ENCODE data around the gene CCER1.
"Not testable (repeated sequence)": the region's sequence is repeated elsewhere in the genome, so short reads cannot be mapped to it uniquely, and the experiment has no call there.

Gene CCER1, protein sequence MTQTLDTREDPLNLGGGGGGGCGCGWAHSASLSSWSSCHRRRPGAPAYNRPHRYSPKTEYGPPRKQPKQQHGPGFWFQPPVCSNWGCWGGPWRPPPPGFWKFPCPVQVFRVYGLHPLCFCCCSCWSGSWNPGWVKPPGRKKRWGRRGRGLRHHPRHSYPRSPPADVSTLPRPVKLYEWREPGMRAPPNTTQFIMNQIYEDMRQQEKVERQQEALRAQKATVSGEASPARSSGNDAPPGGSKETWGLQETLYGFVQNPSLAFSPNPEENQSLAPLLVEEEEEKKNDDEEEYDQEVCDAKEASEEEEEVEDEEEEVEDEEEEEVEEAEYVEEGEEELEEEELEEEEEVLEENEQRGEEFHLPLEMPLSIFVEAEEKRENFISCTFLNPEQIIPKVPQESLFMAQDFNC

DNA sequence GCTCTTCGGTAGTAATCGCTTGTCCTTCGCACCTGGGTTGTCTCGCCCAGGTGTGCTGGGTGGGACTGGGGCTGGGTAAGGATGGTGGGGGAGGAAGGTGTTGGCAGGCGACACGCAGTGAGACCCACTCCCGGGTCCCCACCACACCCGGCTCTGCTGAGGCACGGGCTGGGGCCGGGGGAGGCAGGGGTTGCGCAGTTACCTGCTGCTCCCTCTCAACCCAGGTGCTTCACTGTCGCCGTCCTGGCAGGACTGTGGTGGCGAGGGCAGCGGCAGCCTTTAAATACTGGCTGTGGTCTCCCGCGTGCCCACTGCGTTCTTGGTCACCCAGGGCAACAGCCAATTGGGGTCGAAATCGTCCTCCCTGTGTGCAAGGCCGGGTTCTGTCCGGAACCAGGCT is at the start of gene CCER1:
TSS of gene CCER1 (minus strand) at position 256 of the 400 bp plus-strand sequence. CDS start 434 bp downstream, outside the sequence.
- no peak for DNase-seq

DNA sequence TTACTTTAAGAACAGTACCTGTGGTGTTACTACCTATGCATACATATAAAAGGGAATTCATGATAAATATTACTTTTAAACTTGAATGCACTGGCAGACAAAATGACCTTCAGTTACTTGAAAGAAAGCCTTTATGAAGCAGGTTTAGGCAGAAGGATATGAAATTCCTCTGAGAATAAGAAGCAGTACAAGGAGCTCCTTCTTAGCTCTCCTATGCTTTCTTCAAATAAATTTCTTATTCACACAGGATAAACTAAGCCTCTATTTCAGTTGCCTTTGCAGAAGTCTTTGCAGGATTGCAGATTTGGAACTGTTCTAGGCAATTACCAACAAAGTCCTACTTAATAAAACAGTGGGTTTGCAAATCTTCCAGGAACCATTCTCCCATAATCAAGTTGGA is 48.8 kb upstream of the CCER1 start:
- DNase-seq, result no peak

DNA sequence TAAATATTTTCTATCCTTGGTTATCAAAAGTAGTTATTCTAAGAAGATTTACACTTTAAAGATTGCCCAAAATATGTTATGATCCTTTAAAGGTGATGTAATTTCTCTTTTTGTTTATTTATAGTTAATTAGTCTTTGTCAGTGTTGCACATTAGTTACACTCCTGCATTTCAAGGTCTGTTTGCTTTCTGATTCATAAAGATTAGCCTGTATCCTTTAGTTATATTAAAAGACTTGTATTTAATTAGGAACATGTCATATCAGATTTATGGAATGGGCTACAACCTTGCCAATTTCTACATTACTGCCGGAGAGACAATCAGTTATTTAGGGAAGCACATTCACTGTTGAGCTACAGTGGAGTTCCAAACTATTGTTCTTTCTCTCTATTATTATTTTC is 46.3 kb upstream of the CCER1 start:
- no peak for DNase-seq

DNA sequence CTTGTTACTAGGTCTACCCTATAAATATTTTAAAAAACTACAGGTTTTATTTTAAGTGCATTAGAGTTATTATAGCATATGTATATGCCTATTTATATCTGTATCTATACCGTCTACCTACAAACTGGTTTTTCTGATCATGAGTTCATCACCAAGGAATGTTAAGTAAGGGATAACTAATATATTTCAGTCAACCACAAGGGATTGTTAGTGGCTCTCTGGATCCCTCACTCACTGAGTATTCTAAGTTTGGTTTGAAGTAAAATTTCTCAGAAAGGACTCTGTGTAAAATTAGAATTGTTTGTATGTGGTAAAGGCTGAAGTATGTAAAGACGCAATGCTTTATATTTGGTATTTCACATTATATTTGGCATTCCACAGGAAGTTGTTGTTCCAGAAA is 45.0 kb upstream of the CCER1 start:
- DNase-seq, result no peak

DNA sequence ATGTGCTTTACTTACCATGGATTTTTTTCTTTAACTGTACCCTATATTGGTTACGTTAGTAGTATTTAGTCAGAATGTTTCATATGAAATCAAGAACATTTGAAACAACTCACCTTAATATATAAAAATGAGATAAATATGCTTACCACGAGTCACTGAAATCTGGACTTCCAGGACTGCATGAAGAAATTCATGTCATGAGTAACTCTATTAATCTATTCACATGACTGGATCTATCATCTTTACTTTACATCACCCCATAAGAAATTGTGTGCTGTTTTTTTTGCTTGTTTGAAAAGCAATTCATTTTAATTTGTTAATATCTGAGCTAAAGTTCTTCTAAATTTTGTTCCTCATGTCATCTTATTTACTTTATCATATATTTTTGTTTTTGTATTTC is 44.6 kb upstream of the CCER1 start:
- no peak for DNase-seq

DNA sequence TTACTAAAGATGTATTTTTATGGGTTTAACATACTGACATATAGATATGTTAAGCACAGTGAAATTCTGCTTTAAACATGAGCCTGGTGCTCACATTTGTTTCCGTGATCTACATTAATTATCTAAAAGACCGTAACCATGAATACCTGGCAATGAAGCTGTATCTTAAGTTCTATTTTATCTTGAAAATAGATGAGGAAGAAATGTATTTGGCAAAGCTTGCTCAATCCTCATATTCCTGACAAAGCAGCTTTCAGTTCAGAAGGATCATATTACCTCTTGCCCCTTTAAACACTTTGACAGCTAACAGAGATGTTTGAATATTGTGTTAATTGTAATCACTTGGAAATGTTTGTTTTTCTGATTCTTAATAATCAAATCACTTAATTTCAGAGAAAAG is 40.0 kb upstream of the CCER1 start:
- no peak for DNase-seq

DNA sequence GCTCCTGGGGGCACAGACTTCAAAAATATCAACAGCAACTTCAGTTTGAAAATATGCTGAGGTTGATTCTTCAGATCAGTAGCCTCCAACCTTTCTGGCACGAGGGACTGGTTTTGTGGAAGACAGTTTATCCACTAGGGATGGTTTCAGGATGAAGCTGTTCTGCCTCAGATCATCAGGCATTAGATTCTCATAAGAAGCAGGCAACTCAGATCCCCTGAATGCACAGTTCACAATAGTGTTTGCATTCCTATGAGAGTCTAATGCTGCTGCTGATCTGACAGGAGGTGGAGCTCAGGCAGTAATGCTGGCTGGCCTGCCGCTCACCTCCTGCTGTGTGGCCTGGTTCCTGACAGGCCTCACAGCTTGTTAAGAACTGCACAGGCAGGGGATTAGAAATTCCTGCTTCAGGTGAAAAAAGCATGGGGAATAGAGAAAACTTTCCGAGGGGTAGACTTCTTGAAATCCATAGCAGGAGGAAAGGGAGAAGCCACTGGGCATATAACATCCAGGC is 37.0 kb upstream of the CCER1 start:
- DNase-seq, result no peak

DNA sequence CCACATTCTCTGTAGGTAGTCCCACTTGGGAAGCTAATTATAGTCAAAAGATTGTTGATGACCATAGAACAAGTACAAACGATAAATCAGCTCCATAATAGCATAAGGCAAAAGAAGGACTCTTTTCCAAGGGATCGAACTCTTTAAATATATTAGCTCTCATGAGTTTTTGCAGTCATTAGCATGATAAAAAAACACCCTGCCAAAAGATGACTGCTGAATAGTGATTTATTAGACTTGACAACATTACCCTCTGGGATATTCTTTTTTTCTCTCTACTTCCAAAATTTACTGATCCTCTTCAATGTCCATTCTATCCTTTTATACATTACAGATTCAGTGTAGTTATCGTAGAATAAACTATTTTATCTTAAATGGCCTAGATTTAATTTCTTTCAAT is 35.6 kb upstream of the CCER1 start:
- DNase-seq, result no peak

DNA sequence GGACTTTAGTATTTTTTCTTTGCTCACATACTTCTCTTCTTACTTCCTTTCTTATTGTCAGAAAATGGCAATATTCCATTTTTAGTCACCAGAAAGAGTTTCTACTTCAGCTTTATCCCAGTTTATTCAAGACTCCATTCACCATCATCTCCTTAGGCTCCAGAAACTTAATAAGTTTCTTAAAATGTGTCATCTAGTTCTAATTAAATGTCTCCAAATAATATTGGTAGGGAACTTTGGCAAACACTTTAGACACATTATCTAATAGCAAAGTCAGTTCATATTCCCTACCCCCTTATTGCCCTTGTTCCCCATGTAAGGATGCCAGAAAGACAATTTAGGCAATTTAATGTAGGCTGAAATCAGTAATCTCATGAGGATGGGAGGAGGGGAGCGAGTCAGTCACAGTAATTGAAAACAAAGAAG is 34.7 kb upstream of the CCER1 start:
- DNase-seq, result no peak

DNA sequence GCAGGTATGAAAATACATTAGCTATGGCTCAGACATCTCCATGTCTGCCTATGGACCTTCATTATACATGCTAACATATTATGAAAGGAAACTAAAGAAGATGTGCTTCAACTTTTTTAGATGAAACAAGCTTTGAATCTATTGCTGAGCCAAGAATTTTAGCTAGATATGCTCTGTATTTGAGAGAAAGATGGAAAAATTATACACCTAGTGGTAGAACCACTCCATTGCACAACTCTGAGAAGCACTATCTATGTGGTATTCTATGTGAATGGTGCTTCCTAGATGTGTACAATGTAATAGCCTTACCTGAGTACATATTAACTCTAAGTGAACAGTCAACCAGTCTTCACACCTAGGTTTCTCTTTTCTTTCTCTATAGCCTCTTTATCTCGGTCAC is 32.5 kb upstream of the CCER1 start:
- peak; percentile 14 for DNase-seq

DNA sequence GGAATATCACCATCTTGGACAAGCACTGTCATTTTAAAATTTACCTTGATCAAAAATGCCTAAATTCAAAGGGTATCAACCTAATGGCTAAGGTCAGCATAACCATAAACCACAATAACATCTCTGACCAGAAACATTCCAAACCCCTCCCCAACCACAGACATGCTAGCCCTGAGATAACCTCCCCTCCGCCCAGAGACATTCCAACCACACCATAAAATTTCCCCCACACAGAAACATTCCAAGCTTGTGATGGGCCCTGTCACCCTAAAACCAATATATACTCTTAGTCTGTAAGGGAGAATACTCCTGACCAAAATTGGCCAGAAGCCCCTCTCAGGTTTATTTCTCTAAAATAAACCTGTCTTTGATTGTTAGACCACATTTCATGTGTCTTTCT is 32.1 kb upstream of the CCER1 start:
- DNase-seq, result no peak

DNA sequence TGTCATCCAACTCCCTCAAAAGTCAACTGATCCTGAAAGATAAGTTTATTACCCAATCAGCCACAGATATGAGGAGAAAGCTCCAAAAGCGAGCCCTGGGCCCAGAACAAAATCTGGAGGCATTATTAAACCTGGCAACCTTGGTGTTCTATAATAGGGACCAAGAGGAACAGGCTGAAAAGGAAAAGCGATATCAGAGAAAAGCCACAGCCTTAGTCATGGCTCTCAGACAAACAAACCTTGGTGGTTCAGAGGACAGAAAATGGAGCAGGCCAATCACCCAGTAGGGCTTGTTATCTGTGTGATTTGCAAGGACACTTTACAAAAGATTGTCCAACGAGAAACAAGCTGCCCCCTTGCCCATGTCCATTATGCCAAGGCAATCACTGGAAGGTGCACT is 30.4 kb upstream of the CCER1 start:
- DNase-seq, result not testable (repeated sequence)

DNA sequence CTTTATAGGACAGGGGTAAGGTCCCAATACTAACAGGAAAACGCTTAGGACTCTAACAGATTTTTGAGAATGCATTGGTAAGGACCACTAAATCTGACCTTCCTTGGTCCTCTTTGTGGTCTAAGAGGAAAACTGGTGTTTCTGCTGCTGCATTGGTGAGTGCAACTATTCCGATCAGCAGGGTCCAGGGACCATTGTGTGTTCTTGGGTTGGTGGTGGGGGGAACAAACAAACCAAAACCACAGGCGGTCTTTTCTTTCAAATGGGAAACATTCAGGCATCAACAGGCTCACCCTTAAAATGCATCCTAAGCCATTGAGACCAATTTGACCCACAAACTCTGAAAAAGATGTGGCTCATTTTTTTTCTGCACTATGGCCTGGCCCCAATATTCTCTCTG is 29.1 kb upstream of the CCER1 start:
- DNase-seq, result no peak

DNA sequence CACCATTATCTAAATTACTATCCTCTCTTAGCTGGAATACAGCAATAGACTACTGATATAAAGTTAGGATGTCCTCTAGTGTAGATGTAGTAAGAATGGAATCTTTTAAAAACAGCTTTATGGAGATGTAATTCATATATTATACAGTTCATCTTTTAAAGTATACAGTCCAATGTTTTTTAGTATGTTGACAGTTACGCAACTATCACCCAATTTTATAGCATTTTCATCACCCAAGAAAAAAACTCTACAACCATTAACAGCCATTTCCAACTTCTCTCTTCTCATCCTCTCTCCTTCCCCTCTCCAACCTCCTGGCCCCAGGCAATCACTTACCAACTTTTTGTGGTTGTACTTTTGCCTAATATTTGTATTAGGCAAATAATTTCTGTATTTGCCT is 27.2 kb upstream of the CCER1 start:
- no peak for DNase-seq

DNA sequence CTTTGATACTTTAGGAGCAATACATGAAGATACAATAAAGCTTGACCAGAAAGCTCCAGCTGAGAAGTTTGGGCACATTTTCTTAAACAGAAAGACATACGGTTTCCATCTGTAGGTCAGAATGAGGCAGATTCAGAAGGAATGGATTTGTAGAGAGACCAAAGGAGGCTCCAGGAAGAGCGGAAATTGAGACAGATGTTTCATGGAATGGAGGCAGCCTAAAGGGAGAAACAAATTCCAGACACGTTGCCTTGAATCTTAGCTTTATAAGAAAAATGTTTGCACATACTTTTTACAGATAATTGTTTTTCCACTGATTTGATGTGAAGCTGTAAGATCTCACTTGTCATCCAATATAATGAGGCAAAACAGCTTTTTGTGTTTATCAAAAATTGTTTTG is 25.0 kb upstream of the CCER1 start:
- no peak for DNase-seq

DNA sequence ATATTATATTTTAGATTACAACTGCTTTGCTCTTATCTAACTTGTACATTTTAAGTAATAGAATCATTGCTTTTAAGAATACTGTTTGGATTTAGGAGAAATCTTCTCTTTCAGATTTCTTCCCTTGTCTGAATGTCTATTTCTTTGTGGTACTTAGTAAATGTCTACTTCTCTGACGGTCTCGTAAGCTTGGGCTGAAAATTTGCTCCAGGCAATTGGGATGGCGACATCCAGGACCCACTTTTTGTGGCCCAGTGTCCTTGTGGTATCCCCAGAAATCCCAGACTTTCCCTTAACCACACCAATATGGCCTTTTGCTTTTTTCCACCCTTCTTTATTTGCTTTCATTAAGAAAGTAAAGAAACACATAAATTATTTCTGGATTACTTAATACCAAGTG is 24.0 kb upstream of the CCER1 start:
- no peak for DNase-seq

DNA sequence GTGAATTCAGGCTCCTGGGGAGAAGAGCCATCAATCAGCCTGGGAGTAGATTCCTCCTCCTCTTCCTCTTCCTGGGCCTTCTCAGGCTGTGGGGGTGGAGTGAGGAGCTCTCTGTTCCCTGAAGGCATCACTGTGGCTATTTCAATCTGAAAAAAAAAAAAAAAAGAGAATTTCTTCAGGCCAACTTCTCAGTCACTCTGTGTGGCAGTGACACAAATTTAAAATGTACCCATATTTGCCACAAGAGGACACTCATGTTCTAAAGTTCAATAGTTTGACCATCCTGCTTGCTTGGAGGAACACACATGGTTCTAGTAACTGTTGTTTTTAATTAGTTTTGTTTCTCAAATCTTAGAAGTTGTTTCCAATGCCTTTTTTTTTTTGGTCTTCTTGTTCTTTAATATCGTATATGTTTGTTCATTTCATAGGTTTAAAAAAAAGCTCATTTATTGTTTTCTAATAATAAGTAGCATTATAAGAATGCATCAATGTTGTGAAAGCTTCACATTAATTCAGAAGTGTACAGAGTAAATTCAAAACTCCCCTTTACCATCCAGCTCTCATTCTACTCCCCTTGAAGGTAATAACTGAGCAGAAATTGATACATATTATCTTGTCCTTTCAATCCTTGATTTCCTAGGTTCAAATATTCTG is 23.3 kb upstream of the CCER1 start:
- DNase-seq, result peak; percentile 73

DNA sequence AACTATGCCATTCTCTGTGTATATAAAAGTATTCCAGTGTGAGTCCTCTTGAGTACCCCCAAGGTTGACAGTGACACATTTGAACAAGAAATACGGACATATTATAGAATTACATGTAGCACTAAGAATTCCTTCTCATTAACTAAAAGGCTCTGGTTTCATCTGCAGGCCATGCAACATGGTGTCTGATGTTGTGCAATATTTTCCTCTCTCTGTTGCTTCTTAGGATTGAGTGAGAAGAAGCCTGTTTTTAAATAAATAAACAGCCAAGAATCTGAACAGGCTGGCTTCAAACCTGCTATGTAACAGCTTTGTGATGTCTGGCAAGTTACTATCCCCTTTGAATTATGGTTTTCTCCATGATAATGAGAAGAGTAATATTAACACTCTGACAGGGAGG is 22.2 kb upstream of the CCER1 start:
- DNase-seq, result no peak

DNA sequence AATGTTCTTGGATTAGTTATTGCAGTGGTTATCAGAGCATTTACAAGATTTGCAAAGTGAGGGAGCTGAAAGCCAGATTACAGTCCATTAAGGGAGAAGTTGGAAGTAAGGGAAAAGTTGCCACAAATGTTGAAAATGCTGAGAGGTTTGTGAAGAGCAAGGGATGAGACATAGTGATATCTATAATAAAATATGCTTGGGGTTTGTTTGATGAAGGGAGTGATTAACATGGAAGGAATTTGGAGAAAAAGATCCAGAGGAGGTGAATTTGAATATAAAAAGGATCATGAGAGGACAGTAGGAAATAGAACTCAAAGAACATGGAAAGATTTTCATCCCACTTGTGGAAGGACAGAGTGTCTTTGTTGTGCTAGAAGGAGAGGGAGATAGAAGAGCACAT is 19.3 kb upstream of the CCER1 start:
- DNase-seq, result no peak

DNA sequence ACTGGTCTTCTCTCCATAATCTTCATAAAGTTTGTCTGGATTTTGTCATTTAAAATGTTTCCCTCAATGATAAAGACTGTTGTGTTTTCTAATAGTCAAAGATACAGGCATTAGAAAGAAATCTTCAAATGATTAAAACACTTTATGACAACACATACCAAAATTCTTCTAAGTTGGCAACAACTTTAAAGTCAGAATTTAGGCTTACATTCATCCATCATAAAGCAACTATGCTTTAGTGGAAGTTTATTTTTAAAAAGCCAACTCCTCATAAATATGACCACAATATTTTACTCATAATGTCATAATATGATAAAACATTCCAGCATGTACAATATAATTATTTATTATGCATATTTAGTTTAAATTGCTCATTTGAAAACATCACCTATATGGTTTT is 17.2 kb upstream of the CCER1 start:
- no peak for DNase-seq

DNA sequence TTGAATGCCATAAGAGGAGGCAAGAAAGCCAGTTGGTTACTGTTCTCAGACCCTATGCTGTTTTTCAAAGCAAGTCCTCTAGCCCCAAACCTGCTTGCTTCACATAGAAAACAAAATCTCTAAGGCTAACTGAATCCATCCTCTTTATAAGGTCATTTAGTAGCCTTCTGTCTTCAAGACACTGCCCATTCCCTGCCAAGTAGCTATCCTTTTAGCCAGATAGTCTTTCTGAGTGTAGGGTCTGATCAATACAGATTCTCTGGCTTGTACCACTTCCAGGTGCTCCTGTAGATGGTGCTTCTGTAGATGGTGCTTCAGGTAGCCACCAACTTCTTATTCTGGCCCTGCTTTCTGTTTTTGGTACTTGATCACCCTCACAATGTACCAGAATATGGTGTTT is 15.9 kb upstream of the CCER1 start:
- DNase-seq, result no peak

DNA sequence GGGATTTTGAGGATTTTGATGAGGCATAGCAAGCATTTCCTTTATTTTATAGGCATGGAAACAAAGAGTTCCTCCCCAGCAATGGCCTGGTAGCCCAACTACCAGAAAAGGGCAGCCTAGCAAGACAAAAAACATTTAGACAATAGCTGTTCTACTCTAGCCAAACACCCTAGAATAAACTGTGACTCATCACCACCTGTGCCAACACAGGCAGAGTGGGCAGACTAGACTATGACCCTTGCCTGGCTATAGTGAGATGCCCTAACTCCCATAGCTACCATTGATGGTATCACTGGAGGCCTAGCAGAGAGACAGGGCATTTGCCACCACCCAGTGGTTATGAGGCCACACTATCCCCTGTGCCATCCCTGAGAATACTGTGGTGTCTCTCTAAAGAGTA is 15.5 kb upstream of the CCER1 start:
- no peak for DNase-seq

DNA sequence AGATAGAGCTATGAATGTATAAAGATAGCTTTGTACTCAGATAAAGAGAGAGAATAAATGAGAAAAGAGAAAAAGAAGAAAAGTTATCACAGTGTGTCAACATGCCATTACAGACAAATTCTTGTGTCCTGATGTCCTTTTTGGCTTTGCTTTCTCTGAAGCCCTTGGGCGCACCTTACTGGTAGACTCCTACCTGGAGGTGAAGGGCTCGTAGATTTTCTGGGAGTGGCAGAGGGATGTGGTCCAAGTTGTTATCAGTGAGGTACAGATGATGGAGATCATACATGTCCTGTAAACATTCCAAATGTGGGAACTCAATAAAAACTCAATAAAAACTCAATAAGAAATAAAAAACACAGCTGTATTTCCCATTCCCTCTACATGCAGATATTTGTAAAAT is 14.9 kb upstream of the CCER1 start:
- no peak for DNase-seq

DNA sequence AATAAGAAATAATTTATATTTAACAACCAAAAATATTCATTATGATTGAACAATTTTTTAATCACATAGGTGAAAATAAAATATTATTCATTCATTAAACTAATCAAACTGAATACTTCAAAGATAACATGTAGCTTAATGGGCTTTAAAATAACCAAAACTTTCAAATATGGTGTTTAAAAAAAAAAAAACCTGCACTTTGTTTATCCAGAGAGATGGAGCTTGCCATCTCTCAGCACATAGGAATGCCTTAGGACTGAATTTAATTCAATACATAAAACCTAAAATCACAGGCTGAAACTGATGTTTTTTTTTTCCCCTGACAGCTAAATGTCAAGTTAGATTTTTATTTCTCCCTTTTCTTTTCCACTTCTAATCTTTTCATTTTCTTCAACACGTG is 14.4 kb upstream of the CCER1 start:
- DNase-seq, result no peak

DNA sequence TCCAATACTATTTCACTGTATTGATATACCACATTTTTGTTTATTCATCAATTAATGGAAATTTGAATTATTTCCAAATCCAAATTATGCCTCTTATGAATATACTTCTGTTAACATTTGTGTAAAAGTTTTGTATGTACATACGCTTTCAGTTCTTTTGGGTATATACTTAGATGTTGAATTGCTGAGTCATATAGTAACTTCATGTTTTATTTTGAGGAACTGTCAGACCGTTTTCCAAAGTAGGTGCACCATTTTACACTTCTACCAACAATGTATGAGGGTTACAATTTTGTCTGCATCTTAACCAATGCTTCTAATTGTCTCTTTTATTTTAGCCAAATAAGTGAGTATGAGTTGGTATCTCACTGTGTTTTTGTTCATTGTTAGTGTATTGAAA is 10.2 kb upstream of the CCER1 start:
- peak; percentile 23 for DNase-seq
